Suppressor macrophage (primary cell): ENCODE results near the gene PCED1A.
A peak's percentile ranks its signal among the peaks of the same experiment; 100 is the strongest.
"Not testable (repeated sequence)": the region's sequence is repeated elsewhere in the genome, so short reads cannot be mapped to it uniquely, and the experiment has no call there.

Experiments
- DNase-seq, 4 experiments: peaks; one replicate each; pipeline ENCODE4 v3.0.0-alpha.2; 2020 to 2022

Gene PCED1A

DNA sequence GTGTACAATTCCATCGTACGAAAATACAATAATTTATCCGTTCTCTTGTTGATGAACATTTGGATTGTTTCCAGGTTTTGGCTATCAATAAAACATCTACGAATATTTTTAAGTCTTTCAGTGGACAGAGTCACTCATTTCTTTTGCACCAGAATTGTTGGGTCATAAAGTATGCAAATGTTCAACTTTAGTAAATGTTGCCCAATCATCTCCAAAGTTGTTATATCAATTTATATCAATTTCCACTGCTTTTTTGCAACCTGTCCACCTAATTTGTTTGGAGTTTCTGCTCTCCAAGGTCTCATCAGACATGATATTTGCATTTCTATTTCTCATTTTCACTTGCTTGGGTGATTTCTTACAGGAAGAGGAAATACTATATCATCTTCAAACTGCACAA, 13.8 kb downstream of the PCED1A start:
- DNase-seq: no peak

DNA sequence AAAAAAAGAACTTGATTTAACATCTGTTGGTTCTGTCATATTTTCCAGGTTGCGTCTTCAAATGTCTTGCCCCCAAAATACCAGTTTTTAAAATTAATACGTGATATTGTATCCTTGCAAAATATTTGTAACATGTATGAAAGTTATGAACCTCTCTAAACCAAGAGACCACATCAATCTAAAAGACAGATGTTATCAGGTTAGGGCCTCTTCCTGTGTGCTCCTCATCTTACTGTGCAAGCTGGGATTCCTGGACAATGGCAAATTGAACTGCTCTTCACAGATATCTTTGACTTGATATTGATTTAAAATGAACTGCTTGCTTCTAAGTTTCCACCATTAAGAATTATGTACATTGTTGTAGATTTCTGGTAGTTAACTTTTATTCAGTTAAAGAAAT, 14.7 kb downstream of the PCED1A start:
- no peak for DNase-seq

DNA sequence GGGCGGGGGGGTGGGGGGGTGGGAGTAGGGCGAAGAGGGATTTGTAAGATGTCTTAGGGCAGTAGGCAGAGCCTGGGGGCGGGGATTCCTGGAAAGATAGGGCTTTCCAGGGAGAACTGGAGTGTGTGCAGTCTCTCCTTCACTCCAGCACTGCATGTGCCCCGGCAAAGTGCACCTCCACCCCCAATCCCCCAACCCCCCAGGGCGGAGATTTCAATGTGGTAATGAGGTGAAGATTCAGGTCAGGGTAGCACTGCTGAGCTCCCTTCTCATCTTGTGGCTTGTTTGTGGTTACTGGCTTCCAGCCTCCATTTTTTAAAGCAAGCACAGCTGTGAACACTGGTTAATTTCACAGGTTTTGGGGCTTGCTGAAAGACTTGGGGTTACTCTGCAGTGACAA, 18.4 kb downstream of the PCED1A start:
- no peak for DNase-seq

DNA sequence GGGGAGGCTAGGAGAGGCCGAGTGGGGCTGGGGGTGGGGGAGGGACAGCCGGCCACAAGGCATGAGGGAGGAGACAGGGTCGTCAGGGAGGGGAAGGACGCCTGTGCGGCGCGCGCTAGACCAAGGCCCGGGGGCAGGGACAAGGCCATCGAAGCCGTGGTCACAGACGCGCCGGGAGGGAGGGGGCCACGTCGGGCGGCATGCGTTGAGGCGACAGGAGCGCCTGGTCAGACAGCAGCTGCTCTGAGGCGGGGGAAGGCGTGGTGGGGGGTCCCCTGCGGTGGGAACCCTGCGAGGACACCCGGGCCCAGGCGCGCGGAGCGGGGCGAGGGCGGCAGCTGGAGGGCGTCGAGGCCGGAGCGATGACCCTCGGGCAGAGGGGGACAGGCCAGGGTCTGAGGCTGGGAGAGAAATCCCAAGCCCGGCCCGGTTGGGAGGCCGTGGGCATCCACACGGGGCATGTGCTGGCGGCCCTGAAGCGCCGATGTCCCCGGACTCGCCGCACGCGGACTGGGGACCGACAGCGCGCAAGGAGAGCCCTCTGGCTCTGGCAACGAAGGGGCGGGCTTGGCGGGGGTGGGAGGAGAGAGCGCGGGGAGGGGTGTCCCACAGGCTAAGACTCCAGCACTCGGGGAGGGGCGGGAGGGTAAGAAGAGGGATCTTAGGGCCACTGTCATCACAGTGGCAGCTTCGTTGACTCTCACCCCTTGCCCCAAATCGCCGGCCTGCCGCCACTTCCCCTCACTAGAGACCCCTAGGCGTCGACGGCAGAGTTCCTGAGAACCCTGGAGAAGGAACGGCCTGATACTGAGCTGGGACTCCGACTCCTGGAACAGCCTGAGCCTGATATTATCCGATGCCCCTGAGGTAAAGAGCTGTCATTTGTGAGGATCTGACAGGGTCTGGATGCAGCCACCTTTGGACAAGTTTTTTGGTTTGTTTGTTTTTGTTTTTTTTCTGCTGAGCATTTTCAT, 19.3 kb downstream of the PCED1A start:
- DNase-seq: no peak

DNA sequence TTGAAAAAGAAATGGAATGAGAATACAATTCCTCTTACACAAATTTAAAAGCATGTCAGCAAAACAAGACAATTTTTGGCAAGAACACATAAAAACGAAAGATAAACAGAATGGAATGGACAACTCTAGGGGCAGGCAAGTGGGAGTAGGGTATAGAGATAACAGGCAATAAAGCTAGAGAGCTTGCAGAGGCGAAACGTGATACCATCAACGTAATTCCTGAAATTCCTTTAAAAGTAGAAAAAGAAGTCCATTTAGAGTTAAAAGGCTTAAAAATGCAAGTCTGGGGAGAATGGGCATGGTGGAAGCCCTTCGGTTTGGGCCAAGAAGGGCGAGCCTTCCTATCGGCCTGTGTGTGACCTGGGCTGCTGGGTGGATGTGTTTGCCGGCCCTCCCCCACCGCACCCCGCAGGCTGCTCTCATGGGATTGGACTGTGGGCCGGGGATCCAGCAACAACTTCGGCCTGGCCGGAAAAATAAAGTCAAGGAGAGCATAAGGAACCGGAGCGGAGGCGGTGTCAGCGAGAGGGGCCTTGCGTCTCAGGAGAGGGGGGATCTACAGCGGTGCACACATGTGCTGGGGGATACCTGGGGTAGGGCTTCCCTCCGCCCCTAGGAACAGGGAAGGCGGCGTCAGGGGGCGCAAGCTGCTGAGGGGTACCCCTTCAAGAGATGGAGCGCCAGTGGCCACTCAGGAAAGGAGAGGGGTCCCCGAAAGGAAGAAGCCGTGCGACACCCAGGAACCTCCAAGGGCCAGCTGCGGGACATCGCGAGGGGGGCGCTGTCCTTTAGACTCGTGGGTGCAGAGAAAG, 20.2 kb downstream of the PCED1A start:
- DNase-seq: no peak

DNA sequence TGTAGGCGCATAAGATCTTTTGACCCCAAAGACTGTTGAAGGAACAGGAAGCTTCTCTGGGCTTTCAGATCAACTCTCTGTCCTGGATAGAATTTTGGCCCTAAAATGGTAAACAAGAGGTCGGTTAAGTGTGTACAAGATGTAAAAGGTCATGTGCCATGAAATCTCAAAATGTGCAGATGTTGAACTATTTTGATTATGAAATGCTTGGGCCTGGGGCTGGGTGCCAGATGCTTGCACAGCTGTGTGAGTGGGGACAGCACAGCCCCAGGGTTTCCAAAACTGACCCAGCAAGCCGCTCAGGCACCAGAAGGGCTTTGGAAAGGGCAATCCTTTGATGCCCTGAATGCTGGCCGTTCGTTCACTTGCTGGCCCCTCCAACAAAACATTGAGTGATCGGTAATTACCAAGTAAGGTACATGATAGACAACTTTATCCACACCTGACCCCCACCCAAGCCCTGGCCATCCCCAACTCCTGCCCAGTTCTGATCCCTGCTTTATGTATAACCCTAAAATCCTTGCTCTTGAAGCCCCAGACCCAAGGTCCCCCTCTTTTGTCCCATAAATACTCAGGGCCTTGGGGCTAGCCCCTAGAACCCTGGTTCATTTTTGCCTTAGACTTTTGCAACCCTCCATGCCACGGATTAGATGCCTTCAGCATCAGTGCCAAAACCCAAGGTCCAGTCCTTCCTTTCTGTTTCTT, 22.4 kb downstream of the PCED1A start:
- DNase-seq: no peak

DNA sequence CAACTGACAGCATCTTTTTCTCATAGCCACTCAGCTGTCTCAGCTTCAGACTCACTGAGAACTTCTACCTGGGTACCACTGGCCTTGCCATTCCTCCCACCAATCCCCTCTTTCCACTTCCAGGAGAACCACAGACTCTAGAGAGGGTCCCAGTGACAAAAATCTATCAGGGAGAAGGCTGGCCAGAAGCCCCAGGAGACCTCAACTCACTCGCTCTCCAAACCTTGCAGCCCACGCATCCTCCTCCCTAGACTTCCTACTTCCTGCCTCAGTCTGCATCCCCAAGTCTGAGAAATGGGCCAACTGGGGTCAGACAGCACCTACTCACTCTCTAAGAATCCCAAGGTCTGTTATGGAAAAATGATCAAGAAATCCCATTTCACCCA, 23.1 kb downstream of the PCED1A start:
- no peak for DNase-seq

DNA sequence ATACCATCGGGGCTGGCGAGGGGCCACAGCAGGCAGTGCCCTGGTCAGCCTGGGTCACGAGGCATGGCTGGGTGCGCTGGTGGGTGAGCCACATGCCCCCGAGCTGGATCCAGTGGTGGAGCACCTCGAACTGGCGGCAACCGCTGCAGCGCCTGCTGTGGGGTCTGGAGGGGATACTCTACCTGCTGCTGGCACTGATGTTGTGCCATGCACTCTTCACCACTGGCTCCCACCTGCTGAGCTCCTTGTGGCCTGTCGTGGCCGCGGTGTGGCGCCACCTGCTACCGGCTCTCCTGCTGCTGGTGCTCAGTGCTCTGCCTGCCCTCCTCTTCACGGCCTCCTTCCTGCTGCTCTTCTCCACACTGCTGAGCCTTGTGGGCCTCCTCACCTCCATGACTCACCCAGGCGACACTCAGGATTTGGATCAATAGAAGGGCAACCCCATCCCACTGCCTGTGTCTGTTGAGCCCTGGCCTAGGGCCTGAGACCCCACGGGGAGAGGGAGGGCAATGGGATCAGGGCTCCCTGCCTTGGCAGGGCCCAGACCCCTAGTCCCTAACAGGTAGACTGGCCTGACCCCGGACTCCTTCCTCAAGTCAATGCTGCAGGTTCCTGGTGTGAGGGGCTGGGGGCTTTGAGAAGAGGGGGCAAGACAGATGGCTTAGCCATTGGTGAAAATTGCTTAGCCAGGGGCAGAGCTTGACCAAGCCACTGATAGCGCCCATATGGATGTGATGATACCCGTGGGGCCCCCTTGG, 23.7 kb downstream of the PCED1A start:
- no peak for DNase-seq

DNA sequence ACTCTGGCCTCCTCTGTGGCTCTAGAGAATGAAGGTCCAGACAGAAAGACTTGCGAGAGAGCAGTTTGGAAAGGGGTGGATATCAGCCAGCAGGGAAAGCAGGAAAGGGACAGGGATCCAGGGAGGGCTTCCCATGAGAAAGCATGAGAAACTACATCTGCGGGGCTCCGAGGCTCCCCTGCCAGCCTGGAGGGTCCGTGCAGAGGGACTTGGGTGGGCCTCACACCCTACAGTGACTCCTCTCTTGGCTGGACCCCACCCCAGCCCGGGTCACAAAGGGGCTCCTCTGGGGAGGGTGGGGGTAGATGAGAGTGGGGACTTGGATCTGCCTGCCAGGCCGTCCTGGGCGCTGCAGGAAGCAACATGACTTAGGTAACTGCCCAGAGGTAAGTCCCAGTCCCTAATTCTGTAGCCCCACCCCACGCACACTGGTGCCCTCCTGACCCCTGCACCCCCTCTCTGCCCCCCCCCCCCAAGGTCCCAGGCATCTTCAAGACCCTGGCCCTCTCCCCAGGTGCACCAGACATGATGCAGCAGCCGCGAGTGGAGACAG, 24.3 kb downstream of the PCED1A start, which contains the start of gene TMEM239:
TSS of gene TMEM239 (plus strand) at position 335 of the 553 bp plus-strand sequence. CDS start at position 526, 191 bp downstream.
- DNase-seq: no peak

DNA sequence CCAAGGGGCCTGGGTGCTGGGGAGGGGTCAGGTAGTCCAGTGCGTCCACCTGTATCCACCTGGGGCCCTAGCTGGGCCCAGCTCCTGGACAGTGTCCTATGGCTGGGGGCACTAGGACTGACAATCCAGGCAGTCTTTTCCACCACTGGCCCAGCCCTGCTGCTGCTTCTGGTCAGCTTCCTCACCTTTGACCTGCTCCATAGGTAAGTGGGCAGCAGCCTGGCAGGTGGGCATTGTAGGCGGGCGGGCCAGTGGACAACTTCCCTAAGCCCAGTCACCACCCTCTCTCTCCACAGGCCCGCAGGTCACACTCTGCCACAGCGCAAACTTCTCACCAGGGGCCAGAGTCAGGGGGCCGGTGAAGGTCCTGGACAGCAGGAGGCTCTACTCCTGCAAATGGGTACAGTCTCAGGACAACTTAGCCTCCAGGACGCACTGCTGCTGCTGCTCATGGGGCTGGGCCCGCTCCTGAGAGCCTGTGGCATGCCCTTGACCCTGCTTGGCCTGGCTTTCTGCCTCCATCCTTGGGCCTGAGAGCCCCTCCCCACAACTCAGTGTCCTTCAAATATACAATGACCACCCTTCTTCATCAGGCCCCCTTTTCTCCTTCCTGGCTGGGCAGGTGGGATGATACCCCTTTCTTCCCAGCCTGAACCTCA, 25.1 kb downstream of the PCED1A start:
- no peak for DNase-seq

DNA sequence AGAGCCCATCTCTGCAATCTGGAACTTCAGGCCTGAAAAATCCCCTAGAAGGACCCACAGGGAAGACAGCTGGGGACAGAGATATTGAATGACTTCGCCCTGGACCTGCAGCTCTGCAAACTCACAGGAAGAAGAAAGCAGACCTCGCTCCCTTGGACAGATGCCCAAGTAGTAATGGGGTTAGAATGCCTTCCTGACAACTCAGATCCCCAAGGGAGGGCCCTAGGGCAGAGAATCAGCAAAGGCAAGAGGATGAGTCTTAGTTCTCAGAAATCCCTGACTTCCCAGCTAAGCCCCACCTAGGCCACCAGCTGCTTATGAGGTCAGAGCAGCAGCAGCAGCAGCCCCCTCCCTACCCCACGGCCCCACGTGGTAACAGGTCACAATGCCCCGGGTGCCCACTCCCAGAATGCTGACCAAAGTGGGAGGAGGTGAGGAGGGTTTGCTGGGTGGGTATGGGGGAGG, 25.8 kb downstream of the PCED1A start, which contains the start of gene C20orf141:
TSS of gene C20orf141 (plus strand) at position 401 of the 465 bp plus-strand sequence. CDS start 198 bp downstream, outside the sequence.
- DNase-seq: no peak

DNA sequence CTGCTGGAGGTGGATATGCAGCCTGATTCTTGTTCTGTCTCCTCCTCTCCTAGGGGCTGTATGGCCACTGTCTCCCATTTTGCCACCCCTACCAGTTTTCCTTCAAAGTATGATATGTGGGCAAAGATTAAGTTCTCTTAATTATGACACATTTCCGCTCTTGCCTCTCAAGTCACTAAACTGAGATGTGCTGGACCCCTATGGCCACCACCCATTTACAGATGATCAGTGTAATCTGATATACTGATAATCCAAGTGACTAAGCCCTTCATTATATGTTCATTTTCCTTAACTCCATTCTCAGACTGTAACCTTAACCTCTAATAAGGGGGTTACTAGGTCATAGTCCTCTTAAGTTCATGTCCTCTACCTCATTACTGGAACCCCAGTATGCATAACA, 26.4 kb downstream of the PCED1A start:
- no peak for DNase-seq

DNA sequence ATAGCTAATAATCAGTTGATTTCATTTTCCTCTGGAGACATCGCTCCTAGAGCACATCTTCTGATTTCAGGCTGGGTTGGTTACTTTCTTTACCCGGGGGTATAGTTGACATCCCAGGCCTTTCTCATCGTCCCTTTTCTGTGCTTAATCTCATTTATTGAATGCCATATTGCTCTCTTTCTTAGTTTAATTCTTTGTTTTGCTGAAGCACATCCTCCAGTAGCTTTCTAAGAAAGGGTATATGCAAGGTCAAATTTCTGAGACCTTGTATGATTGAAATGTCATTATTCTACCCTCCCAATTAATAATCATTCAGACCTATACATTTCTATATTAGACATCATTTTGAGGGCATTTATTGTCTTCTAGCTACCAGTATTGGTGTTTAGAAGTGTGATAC, 28.3 kb downstream of the PCED1A start:
- DNase-seq: no peak

DNA sequence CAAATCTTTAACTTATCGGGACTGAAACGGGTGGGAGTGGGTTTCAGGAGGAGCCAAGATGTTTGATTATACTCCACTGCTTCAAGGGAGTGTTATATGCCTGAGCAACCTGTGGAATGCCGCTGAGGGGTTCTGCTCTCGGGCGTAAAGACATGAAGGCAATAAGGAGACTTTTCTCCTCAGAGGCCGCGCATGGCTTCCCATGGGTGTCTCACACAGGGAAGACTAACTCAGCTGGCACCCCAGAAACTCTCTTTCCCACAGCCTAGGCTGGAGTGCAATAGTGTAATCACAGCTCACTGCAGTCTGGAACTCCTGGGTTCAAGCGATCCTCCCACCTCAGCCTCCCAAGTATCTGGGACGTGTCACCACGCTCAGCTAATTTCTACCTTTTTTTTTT, 30.8 kb downstream of the PCED1A start:
- no peak for DNase-seq

DNA sequence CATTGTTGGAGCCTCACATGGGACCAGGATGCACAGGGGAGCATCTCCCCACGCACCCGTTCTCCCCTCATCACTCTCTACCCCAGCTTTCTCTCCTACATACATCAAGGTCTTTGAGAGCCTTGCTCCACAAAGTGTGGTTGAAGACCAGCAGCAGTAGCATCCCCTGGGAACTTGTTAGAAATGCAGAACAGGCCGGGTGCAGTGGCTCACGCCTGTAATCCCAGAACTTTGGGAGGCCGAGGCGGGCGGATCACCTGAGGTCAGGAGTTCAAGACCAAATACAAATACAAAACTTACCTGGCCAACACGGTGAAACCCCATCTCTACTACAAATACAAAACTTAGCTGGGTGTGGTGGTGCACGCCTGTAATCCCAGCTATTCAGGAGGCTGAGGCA, 32.5 kb downstream of the PCED1A start:
- DNase-seq: not testable (repeated sequence)

DNA sequence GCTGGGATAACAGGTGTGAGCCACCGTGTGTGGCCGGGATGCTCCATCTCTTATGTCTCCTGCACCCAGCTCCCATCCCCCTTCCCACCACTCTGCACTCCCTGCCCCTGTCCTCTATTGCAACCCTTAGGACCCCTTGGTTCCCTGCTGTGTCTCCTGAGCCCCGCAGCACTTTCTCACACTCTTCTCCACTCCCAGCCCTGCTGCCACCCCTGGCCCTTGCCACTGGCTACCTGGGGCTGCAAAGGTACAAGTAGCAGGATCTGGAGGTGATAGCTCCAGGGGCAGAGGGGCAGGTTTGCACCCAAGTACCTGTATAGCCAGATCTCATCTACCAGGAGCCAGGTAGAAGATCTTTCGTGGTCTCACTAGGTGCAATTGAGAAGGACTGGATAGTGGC, 33.4 kb downstream of the PCED1A start:
- DNase-seq: no peak

DNA sequence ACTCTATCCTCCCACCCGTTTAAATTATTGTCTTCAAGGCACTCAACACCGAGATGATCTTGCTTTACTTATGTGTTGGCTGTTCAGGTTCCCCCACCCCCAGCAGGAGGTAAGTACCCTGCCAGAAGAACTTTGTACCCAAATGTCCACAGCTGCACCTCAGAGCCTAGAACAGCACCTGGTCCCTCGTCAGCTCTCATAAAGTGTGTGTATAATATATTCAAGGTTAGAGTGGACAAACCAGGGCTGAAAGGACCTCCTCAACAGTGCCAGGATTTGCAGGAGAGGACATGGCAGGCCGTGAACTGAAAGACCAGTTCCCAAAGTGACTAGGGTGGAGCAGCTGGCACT, 34.1 kb downstream of the PCED1A start:
- DNase-seq: no peak

DNA sequence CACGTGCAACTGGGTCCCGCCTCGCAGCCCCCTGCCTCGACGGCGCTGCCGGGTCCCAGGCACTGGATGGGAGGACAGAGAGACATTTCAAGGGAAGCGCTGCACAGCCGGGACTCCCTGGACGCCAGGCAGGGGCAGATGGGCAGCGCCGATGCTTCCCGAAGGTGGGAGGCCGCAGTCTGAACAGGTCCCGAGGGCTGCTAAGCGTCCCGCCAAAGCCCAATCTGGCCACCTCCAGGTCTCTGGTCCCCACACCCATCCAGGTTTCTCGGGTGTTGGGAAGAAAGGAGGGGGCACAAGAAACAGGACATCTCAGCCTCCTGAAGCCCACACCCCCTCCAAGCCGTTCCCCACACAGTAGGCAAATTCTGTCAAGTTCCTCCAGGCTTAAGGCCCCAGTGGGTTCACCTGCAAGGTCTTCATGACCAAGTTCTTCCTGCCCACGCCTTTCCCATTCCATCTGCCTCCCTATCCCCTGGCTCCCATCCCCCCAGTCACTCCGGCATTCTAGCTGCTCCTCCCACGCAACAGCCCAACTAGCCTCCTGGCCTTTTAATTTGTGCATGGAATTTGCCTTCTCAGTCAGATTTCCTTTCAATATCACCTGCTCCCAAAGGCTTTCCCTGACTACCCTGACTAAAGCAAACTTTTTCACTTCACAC, 34.6 kb downstream of the PCED1A start:
- DNase-seq: no peak

DNA sequence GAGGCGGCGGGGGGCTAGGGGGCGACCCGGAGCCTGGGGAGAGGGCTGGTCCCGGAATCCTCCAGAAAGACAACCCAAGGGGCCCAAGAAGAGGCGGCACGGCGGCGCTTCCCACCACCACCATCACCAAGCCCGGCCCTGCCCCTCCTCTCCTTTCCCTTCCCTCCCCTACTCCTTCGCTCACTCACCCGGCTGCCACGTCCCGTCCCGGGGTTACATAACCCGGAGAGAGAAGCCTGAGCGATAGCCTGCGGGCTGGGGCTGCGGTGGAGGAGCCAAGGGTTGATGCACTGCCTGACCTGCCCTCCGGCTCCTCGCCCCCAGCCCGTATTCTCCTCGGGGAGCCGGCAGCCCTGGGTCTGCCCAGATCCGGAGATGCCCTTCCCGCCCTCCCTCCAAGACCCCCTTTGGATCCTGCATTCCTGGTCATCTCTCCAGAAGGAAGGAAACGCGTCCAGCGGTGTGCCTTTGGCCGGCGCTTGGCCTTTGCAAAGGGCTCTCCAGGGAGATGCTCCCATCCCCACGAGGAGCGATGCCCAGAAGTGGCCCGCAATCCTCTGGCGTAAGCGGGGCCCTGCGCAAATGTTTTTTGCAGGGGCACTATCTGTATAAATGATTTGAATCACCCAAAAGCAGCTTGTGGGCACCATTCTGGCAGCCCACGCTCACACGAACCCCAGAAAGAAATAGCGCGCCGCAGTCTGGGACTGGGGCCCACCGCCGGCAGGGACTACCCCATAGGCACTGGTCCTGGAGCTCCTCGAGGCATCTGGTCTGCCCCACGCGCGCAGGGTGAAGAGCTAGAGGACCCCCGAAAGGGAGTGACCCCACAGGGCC, 35.4 kb downstream of the PCED1A start:
- DNase-seq: peak in 1 of 4 experiments; percentile 31
